ENCODE results near the gene SNX19. TPM values are rescaled to one million over a fixed set of nuclear protein-coding genes. Genes with fewer than 3 reads are reported as not detected.

SNX19 gene
- total RNA-seq, 1 donor from 2014 or later, result 42.1 TPM

DNA sequence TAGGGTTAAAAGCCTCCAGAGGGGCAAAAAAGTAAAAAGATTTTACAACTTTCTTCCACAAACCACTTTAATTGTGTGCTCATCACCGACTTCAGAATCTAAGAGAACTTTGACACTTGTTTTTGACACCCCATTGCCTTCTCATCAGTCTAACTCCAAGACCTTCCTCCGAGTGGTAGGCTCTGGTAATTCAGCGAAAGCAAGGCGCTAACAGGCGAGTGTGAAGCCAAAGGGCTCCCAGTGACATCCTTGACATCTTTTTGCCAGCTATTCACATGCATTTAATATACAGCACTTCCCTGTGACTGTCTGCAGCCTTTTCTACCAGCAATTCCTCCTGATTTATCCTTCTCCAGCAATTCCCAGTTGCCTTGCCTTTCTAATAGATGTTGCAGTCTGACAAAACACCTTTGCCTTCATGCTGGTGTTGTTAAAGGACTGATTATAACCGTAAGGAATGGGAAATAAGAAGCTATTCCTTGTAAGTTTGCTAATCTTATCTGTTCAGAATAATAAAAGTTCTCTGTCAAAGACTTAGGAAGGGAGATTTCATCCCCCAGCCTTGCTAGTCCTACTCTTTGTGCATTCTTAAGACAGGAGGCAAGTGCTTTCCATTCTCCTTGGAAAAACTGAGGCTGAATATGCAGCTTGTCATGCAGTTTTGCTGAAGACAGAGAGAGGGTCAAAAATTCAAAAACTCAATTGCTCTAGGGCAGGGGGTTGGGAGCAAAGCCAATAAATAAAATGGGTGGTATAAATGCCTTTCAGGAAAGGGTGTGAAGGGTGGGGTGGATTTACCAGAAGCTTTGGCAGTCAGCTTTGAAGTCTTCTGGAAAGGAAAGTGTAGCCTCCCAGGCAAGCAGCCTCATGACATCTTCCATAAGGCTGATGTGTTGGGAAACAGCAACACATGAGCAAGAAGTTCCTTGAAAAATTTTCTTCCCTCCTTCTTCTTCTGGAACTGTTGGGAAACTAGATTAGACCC, 39.1 kb downstream of the SNX19 start:
- no peak overlapping the region for H3K27ac Mint-ChIP-seq
- no peak overlapping the region for H3K4me3 Mint-ChIP-seq (ENCODE audit: low read depth)
- intact Hi-C loops (cut with micrococcal nuclease), result no loop called here
- H3K27me3 Mint-ChIP-seq (ENCODE audit: low read depth), result no peaks in the 10 kb centered on the region
- DNase-seq (ENCODE audit: low spot score), result no peak
- H3K9me3 Mint-ChIP-seq, result no peaks in the 10 kb centered on the region
- H3K36me3 Mint-ChIP-seq (ENCODE audit: low read depth), result peaks cover 72% of the 10 kb centered on the region
- peaks cover 13% of the 10 kb centered on the region for H3K4me1 Mint-ChIP-seq (ENCODE audit: low read depth)

DNA sequence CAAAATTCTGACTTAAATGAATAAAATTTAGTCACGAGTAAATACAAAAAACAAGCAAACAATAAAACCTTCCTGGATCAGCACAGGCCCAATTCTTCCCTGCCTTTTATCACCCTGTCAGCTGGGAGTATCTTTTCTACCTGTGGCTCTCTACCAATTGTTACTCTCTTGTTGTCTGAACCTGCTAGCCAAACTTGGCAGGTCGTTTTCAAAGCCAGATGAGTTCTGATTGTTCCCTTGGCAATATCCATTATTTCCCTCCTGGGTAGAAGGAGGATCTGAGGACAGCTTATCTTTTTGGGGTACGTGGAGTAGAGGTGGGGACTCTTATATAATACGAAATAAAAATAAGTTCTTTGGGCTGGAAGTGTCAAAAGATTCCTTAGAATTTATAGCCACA, 40.2 kb downstream of the SNX19 start:
- intact Hi-C loops (cut with micrococcal nuclease), result no loop called here
- Mint-ChIP-seq H3K36me3 (ENCODE audit: low read depth) (peaks cover 70% of the 10 kb centered on the region), H3K27ac (no peak overlapping the region)

GRCh38 chr11:130874955-130875531, 41.2 kb downstream of the SNX19 start:
- no peak overlapping the region for H3K4me3 Mint-ChIP-seq (ENCODE audit: low read depth)

More for the DNA sequence above, 40.2 kb downstream of the SNX19 start:
- no peaks in the 10 kb centered on the region for H3K27me3 Mint-ChIP-seq (ENCODE audit: low read depth)
- H3K4me1 Mint-ChIP-seq (ENCODE audit: low read depth), result peaks cover 2% of the 10 kb centered on the region
- H3K4me3 Mint-ChIP-seq (ENCODE audit: low read depth), result no peak overlapping the region
- no peaks in the 10 kb centered on the region for H3K9me3 Mint-ChIP-seq
- DNase-seq (ENCODE audit: low spot score), result no peak

GRCh38 chr11:130874396-130874795, 41.9 kb downstream of the SNX19 start:
- H3K27me3 Mint-ChIP-seq (ENCODE audit: low read depth), result no peaks in the 10 kb centered on the region
- no peak overlapping the region for H3K27ac Mint-ChIP-seq
- no peaks in the 10 kb centered on the region for H3K9me3 Mint-ChIP-seq
- H3K36me3 Mint-ChIP-seq (ENCODE audit: low read depth), result peaks cover 74% of the 10 kb centered on the region
- intact Hi-C loops (cut with micrococcal nuclease), result no loop called here
- no peak for DNase-seq (ENCODE audit: low spot score)
- H3K4me1 Mint-ChIP-seq (ENCODE audit: low read depth), result no peaks in the 10 kb centered on the region
- no peak overlapping the region for H3K4me3 Mint-ChIP-seq (ENCODE audit: low read depth)

More at GRCh38 chr11:130874955-130875531, 41.2 kb downstream of the SNX19 start:
- H3K27ac Mint-ChIP-seq, result no peak overlapping the region
- H3K9me3 Mint-ChIP-seq, result no peaks in the 10 kb centered on the region
- H3K36me3 Mint-ChIP-seq (ENCODE audit: low read depth), result peaks cover 77% of the 10 kb centered on the region
- DNase-seq (ENCODE audit: low spot score), result no peak
- intact Hi-C loops (cut with micrococcal nuclease), result no loop called here
- H3K4me1 Mint-ChIP-seq (ENCODE audit: low read depth), result no peaks in the 10 kb centered on the region
- H3K27me3 Mint-ChIP-seq (ENCODE audit: low read depth), result no peaks in the 10 kb centered on the region

DNA sequence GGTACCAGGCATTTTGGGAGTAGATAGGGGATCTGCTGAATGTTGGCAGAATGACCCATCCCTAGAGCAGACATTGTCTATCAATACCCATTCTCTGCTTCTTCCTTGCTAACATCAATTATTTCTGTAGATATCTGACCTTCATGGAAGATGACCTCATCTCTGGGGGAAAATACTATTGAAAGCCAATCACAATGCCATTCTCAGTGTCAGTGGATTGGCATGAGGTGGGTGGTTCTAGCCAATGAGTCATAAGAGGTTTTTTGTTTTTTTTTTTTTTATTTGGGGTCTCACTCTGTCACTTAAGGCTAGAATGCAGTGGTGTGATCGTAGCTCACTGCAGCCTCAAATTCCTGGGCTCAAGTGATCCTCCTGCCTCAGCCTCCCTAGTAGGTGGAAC, 42.5 kb downstream of the SNX19 start:
- Mint-ChIP-seq H3K4me1 (ENCODE audit: low read depth) (no peaks in the 10 kb centered on the region), H3K4me3 (ENCODE audit: low read depth) (no peak overlapping the region), H3K9me3 (no peaks in the 10 kb centered on the region), H3K27ac (no peak overlapping the region), H3K27me3 (ENCODE audit: low read depth) (no peaks in the 10 kb centered on the region), H3K36me3 (ENCODE audit: low read depth) (peaks cover 67% of the 10 kb centered on the region)
- intact Hi-C loops (cut with micrococcal nuclease), result no loop called here
- DNase-seq (ENCODE audit: low spot score), result no peak

DNA sequence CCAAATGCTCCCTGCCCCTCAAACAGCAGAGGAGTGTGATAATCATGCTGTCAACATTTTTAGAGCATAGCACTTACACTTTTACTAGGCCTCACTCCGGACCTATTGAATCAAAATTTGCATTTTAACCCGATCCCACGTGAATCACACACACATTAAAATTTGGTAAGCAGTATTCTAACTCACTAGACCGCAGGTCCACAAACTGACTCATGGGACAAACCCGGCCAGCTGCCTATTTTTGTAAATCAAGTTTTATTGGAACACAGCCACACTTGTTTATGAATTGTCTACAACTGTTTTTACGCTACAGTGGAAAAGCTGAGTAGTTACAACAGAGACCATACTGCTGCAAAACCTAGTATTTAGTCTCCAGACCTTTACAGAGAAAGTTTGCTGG, 43.3 kb downstream of the SNX19 start:
- Mint-ChIP-seq H3K27me3 (ENCODE audit: low read depth) (no peaks in the 10 kb centered on the region), H3K36me3 (ENCODE audit: low read depth) (peaks cover 60% of the 10 kb centered on the region)

DNA sequence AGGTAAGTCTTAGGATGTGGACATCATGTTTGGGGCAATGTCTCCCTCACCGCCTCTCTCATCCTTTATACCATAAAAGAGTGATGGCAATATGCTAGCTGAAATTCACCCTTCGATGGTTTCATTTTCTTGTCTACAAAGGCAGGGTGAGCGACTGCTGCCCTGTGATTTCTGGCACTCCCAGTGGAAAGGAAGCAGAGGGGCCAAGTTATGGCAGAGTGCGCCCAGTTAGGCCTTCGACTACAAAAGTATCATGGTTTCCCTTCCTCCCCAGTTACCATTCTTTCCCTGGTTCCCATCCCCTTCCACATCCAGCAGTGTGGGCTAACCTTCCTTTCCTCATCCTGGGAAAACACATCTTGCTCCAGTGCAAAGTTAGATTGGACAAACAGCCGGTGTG, 43.8 kb downstream of the SNX19 start:
- Mint-ChIP-seq H3K27me3 (ENCODE audit: low read depth) (no peaks in the 10 kb centered on the region), H3K36me3 (ENCODE audit: low read depth) (peaks cover 57% of the 10 kb centered on the region), H3K4me3 (ENCODE audit: low read depth) (no peak overlapping the region), H3K9me3 (no peaks in the 10 kb centered on the region), H3K4me1 (ENCODE audit: low read depth) (no peaks in the 10 kb centered on the region), H3K27ac (no peak overlapping the region)
- DNase-seq (ENCODE audit: low spot score), result no peak
- intact Hi-C loops (cut with micrococcal nuclease), result no loop called here

More for the DNA sequence above, 43.3 kb downstream of the SNX19 start:
- Mint-ChIP-seq H3K4me3 (ENCODE audit: low read depth) (no peak overlapping the region), H3K27ac (no peak overlapping the region), H3K4me1 (ENCODE audit: low read depth) (no peaks in the 10 kb centered on the region), H3K9me3 (no peaks in the 10 kb centered on the region)
- no peak for DNase-seq (ENCODE audit: low spot score)
- intact Hi-C loops (cut with micrococcal nuclease), result no loop called here

DNA sequence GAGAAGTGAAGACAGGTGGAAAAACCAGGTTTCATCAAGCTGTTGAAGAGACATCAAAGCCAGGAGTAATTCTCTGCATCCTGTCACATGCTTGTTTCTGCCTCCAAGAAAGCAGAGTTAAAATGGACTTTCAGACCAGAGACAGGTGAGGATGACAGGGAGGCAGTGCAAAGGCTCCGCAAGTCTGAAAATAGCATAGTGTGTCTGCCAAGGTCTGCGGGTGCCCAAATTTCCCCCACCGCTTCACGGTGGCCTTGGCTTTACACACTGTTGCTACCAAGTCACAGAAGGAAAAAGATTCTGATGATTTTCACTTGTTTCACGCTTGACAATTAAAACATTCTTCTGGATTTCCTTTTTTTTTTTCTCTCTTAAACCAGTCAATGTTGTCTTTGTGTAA, 44.2 kb downstream of the SNX19 start:
- Mint-ChIP-seq H3K36me3 (ENCODE audit: low read depth) (peaks cover 53% of the 10 kb centered on the region), H3K27ac (no peak overlapping the region), H3K27me3 (ENCODE audit: low read depth) (no peaks in the 10 kb centered on the region), H3K4me3 (ENCODE audit: low read depth) (no peak overlapping the region), H3K4me1 (ENCODE audit: low read depth) (no peaks in the 10 kb centered on the region), H3K9me3 (no peaks in the 10 kb centered on the region)
- intact Hi-C loops (cut with micrococcal nuclease), result no loop called here
- DNase-seq (ENCODE audit: low spot score), result no peak

DNA sequence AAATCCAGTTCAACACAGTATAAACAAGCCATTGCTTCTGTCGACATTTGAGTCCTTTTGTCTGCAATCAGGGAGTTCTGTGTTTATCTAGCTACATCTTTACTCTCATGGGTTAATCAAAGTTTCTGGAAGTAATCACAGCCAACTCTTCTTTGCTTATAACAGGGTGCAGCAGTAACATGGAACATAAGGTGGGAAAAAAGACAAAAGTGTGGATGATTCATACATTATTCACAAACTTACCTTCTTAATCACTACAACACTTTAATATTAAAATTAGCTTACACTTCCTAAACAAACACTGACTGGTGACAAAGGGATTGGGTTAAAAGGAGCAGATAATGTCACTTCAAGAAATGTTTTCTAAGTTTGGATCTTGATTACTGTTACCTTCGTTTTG, 44.7 kb downstream of the SNX19 start:
- H3K36me3 Mint-ChIP-seq (ENCODE audit: low read depth), result peaks cover 49% of the 10 kb centered on the region
- no peak overlapping the region for H3K27ac Mint-ChIP-seq
- no peak overlapping the region for H3K4me3 Mint-ChIP-seq (ENCODE audit: low read depth)
- DNase-seq (ENCODE audit: low spot score), result no peak
- H3K9me3 Mint-ChIP-seq, result no peaks in the 10 kb centered on the region
- intact Hi-C loops (cut with micrococcal nuclease), result no loop called here
- H3K4me1 Mint-ChIP-seq (ENCODE audit: low read depth), result no peaks in the 10 kb centered on the region
- no peaks in the 10 kb centered on the region for H3K27me3 Mint-ChIP-seq (ENCODE audit: low read depth)

DNA sequence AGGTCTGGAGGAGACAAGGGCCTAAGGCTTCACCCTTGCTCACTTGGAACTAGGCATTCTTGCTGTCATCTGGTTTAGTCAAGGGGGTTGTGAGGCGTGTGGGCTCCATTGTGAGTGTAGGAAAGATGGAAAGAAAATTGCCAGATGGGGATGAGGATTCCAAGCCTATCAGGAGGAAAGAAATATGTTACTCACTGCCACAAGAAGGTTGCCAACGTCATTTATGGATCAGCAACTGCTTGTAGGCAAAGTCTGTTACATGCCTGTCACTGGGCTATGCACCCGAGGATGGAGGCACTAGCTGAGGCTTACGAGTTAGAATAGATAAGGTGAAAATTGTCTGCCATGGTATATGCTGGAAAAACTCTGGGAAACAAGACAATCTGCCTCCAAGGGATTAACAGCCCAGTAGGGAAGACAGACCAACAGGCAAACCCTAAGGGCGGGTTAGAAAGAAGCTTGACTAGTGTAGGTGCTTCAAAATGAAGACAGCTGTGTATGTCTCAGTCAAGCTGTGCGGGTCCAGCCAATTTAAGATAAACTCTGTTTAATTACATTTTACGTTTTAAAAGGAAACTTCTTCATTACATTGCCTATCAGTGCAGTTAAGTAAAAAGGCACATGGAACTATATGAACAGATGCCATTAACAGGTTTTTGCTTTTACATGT, 47.4 kb downstream of the SNX19 start:
- H3K4me3 Mint-ChIP-seq (ENCODE audit: low read depth), result no peak overlapping the region
- H3K4me1 Mint-ChIP-seq (ENCODE audit: low read depth), result no peaks in the 10 kb centered on the region
- intact Hi-C loops (cut with micrococcal nuclease), result no loop called here
- no peaks in the 10 kb centered on the region for H3K27me3 Mint-ChIP-seq (ENCODE audit: low read depth)
- no peak for DNase-seq (ENCODE audit: low spot score)
- no peak overlapping the region for H3K27ac Mint-ChIP-seq
- H3K36me3 Mint-ChIP-seq (ENCODE audit: low read depth), result peaks cover 34% of the 10 kb centered on the region
- no peaks in the 10 kb centered on the region for H3K9me3 Mint-ChIP-seq

DNA sequence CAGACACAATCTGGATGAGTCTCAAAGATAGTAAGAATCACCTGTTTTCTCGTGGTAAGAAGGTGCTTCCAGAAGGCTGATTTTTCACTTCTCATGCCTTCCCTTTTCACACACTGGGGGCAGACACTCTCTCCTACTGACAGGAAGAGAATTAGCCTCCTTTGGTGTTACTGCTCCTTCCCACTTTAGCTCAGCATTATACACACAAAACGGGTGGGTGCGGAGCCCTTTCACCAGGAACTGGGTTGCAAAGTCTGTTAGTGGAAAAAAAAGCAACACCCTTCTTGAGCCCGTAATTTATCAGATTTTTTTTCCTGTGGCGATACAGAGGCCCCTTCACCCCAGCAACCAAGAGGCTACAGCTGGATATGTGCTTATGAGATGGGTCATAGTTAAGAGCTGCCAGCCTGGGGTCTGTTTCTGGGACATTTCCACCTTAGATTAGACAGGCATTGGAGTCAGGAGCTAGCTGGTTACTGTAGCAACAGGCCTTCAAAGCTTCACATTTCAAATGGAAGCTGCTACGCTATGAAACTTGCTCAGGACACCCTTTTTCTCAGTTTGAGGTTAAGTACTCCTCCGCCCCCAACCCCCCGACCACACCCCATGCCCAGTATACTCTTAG, 48.1 kb downstream of the SNX19 start:
- intact Hi-C loops (cut with micrococcal nuclease), result no loop called here
- Mint-ChIP-seq H3K27me3 (ENCODE audit: low read depth) (no peaks in the 10 kb centered on the region), H3K4me3 (ENCODE audit: low read depth) (no peak overlapping the region), H3K27ac (no peak overlapping the region), H3K4me1 (ENCODE audit: low read depth) (no peaks in the 10 kb centered on the region), H3K36me3 (ENCODE audit: low read depth) (peaks cover 28% of the 10 kb centered on the region), H3K9me3 (no peaks in the 10 kb centered on the region)
- DNase-seq (ENCODE audit: low spot score), result no peak

DNA sequence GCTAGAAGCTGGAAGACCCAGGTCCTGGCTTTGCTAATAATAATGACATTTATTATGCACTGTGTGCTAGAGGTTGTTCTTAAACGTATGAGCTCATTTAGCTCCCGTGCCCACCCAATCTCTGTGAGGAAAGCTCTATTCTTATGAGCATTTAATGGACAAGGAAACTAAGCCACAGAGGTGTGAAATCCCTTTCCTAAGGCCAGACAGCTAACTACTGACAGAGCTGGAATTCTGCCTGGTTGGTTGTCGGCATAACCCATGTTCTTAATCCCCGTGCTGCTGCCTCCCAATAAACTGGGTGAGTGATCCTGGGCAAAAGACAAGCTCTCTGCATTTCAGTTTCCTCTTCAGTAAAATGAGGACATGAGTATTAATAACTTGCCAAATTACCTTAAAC, 49.4 kb downstream of the SNX19 start:
- Mint-ChIP-seq H3K27me3 (ENCODE audit: low read depth) (no peaks in the 10 kb centered on the region), H3K27ac (no peak overlapping the region), H3K4me1 (ENCODE audit: low read depth) (no peaks in the 10 kb centered on the region), H3K36me3 (ENCODE audit: low read depth) (peaks cover 19% of the 10 kb centered on the region), H3K4me3 (ENCODE audit: low read depth) (no peak overlapping the region), H3K9me3 (no peaks in the 10 kb centered on the region)
- intact Hi-C loops (cut with micrococcal nuclease), result no loop called here
- no peak for DNase-seq (ENCODE audit: low spot score)

All from activated T-helper 2 cell treated with anti-CD3 and anti-CD28 coated beads, Interferon-gamma antibody, Interleukin-2, Interleukin-4, amounts not matched to agents 10 μg/mL and 5 μg/mL and 100 μg/mL, durations not matched to agents 14 hours and 24 hours and 36 hours (primary cell).